ENCODE measurements around the gene CRIP2.

CRIP2 gene

GRCh38 chr14:105444859-105445258, 29.8 kb upstream of the CRIP2 start:
- DNase-seq (ENCODE audit: low read depth): no peak

- no peak for DNase-seq (ENCODE audit: low read depth)
These were observed 29.3 kb upstream of the CRIP2 start for GRCh38 chr14:105445290-105445689.

GRCh38 chr14:105445901-105446845, 28.4 kb upstream of the CRIP2 start:
- no peak for DNase-seq (ENCODE audit: low read depth)

GRCh38 chr14:105446971-105447370, 27.6 kb upstream of the CRIP2 start:
- no peak for DNase-seq (ENCODE audit: low read depth)

- no peak for DNase-seq (ENCODE audit: low read depth)
These were observed 26.7 kb upstream of the CRIP2 start for GRCh38 chr14:105447651-105448640.

- no peak for DNase-seq (ENCODE audit: low read depth)
These were observed 25.9 kb upstream of the CRIP2 start for GRCh38 chr14:105448706-105449111.

GRCh38 chr14:105449276-105450122, 25.1 kb upstream of the CRIP2 start:
- DNase-seq (ENCODE audit: low read depth): no peak

GRCh38 chr14:105450123-105450505, 24.5 kb upstream of the CRIP2 start:
- no peak for DNase-seq (ENCODE audit: low read depth)

- DNase-seq (ENCODE audit: low read depth): no peak
These were observed 23.5 kb upstream of the CRIP2 start for GRCh38 chr14:105450864-105451720.

GRCh38 chr14:105452963-105453362, 21.7 kb upstream of the CRIP2 start:
- no peak for DNase-seq (ENCODE audit: low read depth)

- no peak for DNase-seq (ENCODE audit: low read depth)
These were observed 20.8 kb upstream of the CRIP2 start for GRCh38 chr14:105453847-105454246.

- no peak for DNase-seq (ENCODE audit: low read depth)
These were observed 19.5 kb upstream of the CRIP2 start for GRCh38 chr14:105455086-105455640.

- no peak for DNase-seq (ENCODE audit: low read depth)
These were observed 18.6 kb upstream of the CRIP2 start for GRCh38 chr14:105455766-105456660.

GRCh38 chr14:105456736-105457617, 17.6 kb upstream of the CRIP2 start:
- no peak for DNase-seq (ENCODE audit: low read depth)

- DNase-seq (ENCODE audit: low read depth): no peak
These were observed 16.6 kb upstream of the CRIP2 start for GRCh38 chr14:105458010-105458409.

- no peak for DNase-seq (ENCODE audit: low read depth)
These were observed 16.1 kb upstream of the CRIP2 start for GRCh38 chr14:105458571-105458970.

GRCh38 chr14:105460116-105460515, 14.5 kb upstream of the CRIP2 start:
- no peak for DNase-seq (ENCODE audit: low read depth)

GRCh38 chr14:105460616-105461015, 14.0 kb upstream of the CRIP2 start:
- no peak for DNase-seq (ENCODE audit: low read depth)
